NCI-H2029 treated with DMSO at 0.1 percent for 48 hours (cell line): ENCODE data around the gene RAB31.
"Not testable (repeated sequence)": the region's sequence is repeated elsewhere in the genome, so short reads cannot be mapped to it uniquely, and the experiment has no call there.

Experiments
- DNase-seq: peaks from one replicate; lab custom pipeline; 2025; lab: John Stamatoyannopoulos, UW

Gene RAB31, protein sequence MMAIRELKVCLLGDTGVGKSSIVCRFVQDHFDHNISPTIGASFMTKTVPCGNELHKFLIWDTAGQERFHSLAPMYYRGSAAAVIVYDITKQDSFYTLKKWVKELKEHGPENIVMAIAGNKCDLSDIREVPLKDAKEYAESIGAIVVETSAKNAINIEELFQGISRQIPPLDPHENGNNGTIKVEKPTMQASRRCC

DNA sequence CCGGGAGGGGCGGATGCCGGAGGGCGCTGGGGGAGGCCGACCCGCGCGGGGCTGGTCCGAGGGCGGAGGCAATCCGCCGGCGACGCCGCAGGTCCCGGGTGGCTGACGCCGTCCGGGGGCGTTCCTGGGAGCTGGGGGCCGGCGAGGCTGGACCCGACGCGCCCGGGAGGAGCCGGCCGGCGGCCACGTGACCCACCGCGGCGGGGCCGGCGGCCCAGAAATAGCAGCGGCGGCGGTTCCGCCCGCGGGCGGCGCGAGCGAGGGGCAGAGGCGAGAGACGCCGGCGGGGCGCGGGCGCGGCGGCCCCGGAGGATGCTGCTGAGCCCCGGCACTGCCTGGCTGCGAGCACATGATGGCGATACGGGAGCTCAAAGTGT, at the start of gene RAB31:
RAB31 (plus strand) TSS at position 245 of the 377 bp plus-strand sequence; CDS start at position 350, 105 bp downstream.
- DNase-seq: no peak

DNA sequence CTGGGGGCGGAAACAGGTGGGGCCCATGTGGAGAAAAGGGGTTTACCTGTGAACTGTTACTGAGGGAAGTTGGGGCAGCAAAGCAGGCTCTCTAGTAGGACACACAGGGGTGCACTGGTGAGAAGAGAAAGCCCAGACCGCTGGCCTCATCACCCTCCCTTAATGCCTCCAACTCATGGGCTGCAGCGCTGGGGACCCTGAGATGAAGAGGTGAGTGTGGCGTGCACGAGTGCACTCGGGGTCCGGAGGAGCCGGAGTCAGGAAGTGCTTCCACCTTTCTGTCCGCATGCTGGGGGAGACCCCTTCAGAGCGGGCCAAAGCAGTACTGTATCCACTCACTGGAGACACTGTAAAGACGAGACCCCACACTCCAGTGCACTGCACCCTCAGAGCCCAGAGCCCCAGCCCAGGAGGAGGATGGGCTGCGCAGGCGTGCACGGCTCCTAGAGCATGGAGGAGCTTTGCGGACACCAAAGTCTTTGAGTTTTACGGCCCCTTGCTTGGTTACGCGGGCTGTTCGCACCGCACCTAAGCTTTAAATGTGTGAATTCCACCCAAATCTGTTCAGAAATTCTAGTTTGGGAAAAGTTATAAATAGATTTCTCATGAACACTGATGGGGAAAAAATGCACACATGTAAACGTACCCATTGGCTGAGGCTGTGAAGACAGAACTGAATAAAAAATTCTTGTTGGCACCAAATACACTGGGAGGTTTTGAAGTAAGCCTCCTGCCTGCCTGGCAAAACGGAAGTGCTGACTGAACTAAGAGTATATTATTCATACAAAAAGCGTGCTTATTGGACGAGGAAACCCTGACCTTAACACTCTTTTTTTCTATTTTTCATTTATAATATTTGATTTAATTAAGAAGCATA, 48.4 kb upstream of the RAB31 start:
- no peak for DNase-seq

DNA sequence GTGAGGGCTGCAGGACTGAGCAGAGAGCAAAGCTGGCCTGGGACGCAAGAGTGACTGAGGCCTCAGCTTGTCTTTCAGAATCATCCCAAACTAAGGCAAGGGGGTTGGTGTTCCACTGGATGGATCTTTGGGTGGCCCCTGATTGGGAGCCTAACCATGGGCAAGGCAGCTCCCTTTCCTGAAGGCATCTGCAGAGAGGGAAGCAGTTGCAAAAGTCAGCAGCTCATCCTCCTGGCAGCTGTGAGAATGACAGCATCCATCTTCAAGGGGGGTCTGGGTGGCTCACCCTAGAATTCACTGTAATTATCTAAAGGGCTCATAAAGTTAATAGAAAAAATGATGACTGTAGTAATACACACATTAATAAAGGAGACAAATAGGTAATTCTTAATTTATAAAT, 46.5 kb upstream of the RAB31 start:
- DNase-seq: no peak

DNA sequence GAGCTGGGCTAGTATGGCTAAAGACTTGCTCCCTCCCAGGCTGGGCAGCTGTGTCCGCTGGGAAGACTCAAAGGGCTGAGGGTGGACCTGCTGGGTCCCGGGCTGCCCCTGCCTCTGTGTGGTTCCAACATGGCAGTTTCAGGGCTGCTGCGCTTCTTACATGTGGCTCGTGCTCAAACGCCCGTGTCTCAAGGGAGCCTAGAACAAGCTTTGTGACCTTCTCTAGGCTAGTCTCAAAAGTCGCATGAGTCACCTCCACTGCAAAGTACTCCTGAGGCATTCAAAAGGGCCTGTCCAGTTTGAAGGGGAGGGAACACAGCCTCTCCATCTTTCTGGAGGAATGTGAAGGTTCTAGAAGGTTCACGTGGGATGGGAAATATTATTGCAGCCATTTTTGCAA, 44.7 kb upstream of the RAB31 start:
- DNase-seq: no peak

GRCh38 chr18:9665314-9665713, 42.8 kb upstream of the RAB31 start:
- DNase-seq: no peak

- DNase-seq: no peak
These were observed 41.6 kb upstream of the RAB31 start for GRCh38 chr18:9666548-9666947.

DNA sequence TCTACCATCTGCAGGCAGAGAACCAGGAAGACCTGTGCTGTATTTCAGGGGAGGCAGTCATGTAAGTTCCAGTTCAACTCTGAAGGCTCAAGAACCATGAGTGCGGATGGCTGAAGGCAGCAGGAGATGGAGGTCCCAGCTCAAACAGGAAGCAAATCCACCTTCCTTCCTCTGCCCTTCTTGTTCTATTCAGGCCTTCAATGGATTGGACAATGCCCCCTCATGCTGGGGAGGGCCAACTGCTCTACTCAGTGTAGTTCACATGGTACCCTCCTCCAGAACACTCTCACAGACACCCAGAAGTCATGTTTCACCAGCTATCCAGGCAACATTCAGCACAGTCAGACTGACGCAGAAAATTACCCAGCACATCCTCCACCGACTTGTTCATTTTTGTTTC, 39.1 kb upstream of the RAB31 start:
- no peak for DNase-seq

DNA sequence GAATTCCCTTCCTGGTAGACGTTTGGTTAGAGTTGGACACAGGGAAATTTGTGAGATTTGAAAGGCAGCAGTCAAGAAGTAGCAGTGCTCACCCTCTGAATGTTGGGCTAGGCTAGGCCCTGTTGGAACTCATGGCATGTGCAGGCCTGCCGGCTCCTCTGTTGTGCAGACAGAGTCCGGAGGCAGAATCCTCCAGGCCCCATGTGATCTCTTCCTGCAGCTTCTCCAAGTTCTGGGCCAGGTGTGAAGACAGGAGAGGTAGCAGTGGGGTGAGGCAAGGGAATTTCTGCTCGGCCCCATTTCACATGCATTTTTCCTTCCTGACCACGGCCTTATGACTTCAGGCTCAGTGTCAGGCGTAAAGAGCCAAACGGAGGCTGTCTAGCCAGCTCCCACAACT, 36.9 kb upstream of the RAB31 start:
- no peak for DNase-seq

GRCh38 chr18:9673296-9674251, 34.5 kb upstream of the RAB31 start:
- no peak for DNase-seq

DNA sequence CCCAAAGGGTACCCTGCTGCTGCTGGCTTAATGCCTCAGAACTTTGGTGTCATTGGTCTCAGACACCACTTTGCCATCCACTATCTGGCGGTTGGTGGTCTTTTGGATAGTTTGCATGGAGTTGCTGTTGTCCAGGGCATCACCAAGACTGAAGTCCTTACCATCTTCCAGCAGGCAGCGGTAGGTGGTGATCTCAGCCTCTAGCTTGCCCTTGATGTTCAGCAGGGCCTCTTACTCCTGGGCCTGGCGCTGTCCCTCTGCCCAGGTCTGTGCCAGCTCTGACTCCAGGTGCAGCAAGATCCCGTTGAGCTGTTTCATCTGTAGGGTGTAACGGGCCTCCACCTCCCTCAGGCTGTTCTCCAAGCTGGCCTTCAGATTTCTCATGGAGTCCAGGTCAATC, 29.9 kb upstream of the RAB31 start:
- DNase-seq: not testable (repeated sequence)

DNA sequence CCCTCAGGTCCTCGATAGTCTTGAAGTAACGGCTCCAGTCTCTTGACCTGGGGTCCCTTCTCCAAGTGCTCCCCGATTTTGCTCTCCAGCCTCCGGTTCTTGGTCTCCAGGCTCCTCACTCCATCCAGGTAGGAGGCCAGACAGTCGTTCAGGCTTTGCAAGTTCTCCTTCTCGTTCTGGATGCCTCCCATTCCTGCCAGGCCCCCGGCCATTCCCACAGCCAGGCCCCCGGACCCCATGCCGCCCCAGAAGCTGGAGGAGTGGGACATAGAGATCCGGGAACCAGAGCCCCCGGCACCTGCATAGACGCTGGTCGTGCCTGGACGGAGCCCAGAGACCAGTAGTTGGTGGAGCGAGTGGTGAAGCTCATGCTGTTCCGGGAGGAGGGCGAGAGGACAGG, 29.0 kb upstream of the RAB31 start:
- no peak for DNase-seq

DNA sequence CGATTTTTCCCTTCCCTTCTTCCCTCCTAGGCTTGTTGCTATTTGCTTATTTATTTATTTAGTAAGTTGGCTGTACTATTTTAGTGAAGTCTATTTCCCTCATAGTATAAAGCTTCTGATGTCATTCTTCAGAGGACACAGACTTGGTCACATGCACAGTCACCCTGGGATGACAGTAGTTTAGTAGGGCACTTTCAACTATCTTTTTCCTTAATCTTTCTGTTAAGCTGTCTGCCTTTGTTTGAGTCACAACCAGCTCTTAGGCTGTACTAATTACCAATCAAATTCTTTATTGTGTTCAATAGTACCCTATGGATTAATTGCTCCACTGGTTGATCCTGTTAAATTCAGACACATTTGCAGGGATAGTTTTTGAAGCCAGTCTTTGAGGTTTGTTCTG, 26.9 kb upstream of the RAB31 start:
- no peak for DNase-seq

- no peak for DNase-seq
These were observed 25.5 kb upstream of the RAB31 start for GRCh38 chr18:9682572-9682971.

- DNase-seq: peak; percentile 0
These were observed 24.4 kb upstream of the RAB31 start for GRCh38 chr18:9683418-9684396.

DNA sequence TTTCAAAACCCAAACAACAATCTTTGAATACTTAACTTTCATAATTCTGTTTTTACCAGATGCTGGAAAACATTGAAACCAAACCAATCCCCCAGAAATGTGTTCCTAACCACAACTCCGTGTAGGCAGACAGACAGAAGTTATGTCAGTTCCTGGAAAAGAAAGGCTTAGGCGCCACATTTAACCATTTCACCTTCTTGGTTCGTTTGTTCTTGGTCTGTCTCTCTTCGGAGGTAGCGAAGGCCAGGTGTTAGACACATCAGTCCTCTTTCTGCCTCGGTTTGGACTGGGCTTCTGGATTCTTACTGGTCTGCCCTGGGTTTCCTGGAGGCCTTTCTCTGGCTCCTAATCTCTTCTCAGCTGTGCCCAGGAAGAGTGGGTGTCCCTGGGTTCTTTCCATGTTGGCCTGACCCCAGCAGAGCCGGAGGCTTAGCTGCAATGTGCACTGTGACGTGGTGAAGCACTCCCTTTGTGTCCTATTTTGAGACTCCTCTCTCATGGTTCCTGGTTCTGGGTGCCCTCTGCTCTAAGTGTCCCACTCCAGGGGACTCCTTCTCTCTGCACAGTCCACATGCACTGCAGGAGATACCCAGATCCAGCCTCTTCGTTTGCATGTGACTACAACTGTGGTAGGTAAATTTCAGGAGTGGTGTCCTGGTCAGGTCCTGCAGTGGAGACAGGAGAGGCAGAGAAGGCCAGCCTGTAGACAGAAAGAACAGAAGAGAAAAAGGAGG, 23.1 kb upstream of the RAB31 start:
- no peak for DNase-seq

DNA sequence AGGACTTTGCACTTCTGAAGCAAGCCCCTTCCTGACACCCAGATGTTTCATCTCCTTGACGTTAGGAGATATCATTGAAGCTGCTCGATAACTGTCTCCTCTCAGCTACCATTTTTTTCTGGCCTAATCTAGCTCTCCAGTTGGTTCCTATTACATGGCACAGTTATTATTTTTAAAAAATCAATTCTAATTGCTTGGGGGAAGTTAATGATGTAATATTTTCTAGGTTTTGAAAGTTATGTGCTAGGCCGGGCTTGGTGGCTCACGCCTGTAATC, 22.5 kb upstream of the RAB31 start:
- no peak for DNase-seq

- no peak for DNase-seq
These were observed 19.9 kb upstream of the RAB31 start for GRCh38 chr18:9688036-9688741.

- DNase-seq: no peak
These were observed 18.8 kb upstream of the RAB31 start for GRCh38 chr18:9689253-9689652.

DNA sequence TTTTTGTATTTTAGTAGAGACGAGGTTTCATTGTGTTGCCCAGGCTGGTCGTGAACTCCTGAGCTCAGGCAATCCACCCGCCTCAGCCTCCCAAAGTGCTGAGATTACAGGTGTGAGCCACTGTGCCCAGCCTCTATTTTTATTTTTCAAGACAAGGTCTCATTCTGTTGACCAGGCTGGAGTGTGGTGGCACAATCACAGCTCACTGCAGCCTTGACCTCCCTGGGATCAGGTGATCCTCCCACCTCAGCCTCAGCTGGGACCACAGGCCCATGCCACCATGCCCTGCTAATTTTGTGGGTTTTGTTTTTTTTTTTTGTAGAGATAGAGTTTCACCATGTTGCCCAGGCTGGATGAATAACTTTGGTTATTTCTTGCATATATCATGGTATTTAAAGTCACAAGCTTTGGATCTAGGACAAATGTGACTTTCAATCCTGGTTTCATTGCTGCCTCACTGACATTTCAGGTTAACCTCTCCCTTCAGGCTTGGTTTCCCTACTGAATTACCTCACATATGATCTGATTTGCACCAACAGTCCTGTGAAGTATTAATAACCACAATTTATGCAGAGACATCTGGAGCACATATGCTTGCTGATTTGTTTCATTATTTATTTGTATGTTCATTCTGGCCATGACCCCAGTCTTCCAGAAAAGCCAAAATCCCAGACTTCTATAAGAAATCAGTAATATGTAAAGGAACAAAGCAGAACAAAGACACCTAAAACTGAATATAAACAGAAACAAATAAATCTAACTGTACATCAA, 17.5 kb upstream of the RAB31 start:
- DNase-seq: no peak
